IMR-90 (cell line): ENCODE data around the gene CRHBP. TPM values are rescaled to one million over a fixed set of nuclear protein-coding genes. Genes with fewer than 3 reads are reported as not detected.

ENCODE experiments used
- ATAC-seq: fragments of 200-7000 bp; cut with Tn5 transposase; 2 replicates; pipeline ENCODE4 v1.9.1; 2020; ENCODE audit warnings: low read depth, mild to moderate bottlenecking, moderate library complexity
- BruUV-seq: library from RNA; stranded (reverse); fragments of 400-500 nt; replicated peaks from 2 replicates; lab custom pipeline; 2021; lab: Mats Ljungman, UMichigan
- CTCF ChIA-PET: fragments of 300-600 bp; formaldehyde crosslinking; extraction: SDS; loops from one replicate; lab custom pipeline; 2021; ENCODE audit warnings: antibody characterized with exemption; lab: Yijun Ruan, JAX
- POLR2A ChIA-PET: fragments of 300-600 bp; sonication (Branson Sonifier 250); formaldehyde crosslinking; loops from one replicate; lab custom pipeline; 2022; ENCODE audit warnings: antibody characterized with exemption; ENCODE audit not compliant: unreplicated experiment; lab: Charles Lee
- DNase-seq: peaks from one replicate; pipeline ENCODE4 v3.0.0; 2013
- H2AFZ ChIP-seq: replicated peaks from 2 replicates; pipeline ENCODE3; 2013; ENCODE audit warnings: low read length, mild to moderate bottlenecking; ENCODE audit not compliant: poor library complexity
- H2AK5ac ChIP-seq: 2 replicates; pipeline ENCODE4 v1.6.1; 2013; ENCODE audit warnings: low read depth, low read length, inconsistent platforms
- H2AK9ac ChIP-seq: replicated peaks from 2 replicates; pipeline ENCODE3; 2013; ENCODE audit warnings: mild to moderate bottlenecking, low read depth, low read length, moderate library complexity; ENCODE audit not compliant: poor library complexity
- H2BK120ac ChIP-seq: 2 replicates; pipeline ENCODE4 v1.6.1; 2013; ENCODE audit warnings: low read depth, low read length, inconsistent platforms
- H2BK15ac ChIP-seq: 3 replicates; pipeline ENCODE4 v1.6.1; 2013; ENCODE audit warnings: low read depth, low read length, inconsistent platforms
- H2BK20ac ChIP-seq: 2 replicates; pipeline ENCODE4 v1.6.1; 2013; ENCODE audit warnings: low read depth, mild to moderate bottlenecking, inconsistent platforms, low read length, moderate library complexity
- H2BK5ac ChIP-seq: 2 replicates; pipeline ENCODE4 v1.6.1; 2013; ENCODE audit warnings: mild to moderate bottlenecking, low read depth, low read length, inconsistent platforms; ENCODE audit not compliant: poor library complexity, severe bottlenecking
- H3K14ac ChIP-seq: replicated peaks from 2 replicates; pipeline ENCODE4 v1.6.1; 2013; ENCODE audit warnings: low read depth, low read length, inconsistent platforms
- H3K18ac ChIP-seq: 2 replicates; pipeline ENCODE4 v1.6.1; 2013; ENCODE audit warnings: low read depth, low read length, control low read depth
- H3K23ac ChIP-seq: 2 replicates; pipeline ENCODE4 v1.6.1; 2013; ENCODE audit warnings: low read depth, low read length, inconsistent platforms
- H3K27ac ChIP-seq: 2 replicates; pipeline ENCODE4 v1.5.1; 2013; ENCODE audit warnings: mild to moderate bottlenecking, control low read depth, low read length; ENCODE audit not compliant: insufficient read depth
- H3K27me3 ChIP-seq: 2 replicates; pipeline ENCODE4 v1.6.1; 2013; ENCODE audit warnings: low read length; ENCODE audit not compliant: control insufficient read depth, insufficient read depth
- H3K36me3 ChIP-seq: 2 replicates; pipeline ENCODE4 v1.6.1; 2013; ENCODE audit warnings: low read length, mixed read lengths; ENCODE audit not compliant: control insufficient read depth, insufficient read depth
- H3K4ac ChIP-seq: 2 replicates; pipeline ENCODE4 v1.6.1; 2013; ENCODE audit warnings: low read depth, low read length, inconsistent platforms
- H3K4me1 ChIP-seq: 2 replicates; pipeline ENCODE4 v1.6.1; 2013; ENCODE audit warnings: low read length, mixed read lengths; ENCODE audit not compliant: control insufficient read depth, insufficient read depth
- H3K4me2 ChIP-seq: 2 replicates; pipeline ENCODE4 v1.6.1; 2013; ENCODE audit warnings: low read depth, mild to moderate bottlenecking, control low read depth, low read length, moderate library complexity
- H3K4me3 ChIP-seq: 2 replicates; pipeline ENCODE4 v1.5.1; 2013; ENCODE audit warnings: low read depth, mild to moderate bottlenecking, control low read depth, low read length, moderate library complexity; ENCODE audit not compliant: insufficient read depth
- H3K56ac ChIP-seq: 2 replicates; pipeline ENCODE4 v1.6.1; 2013; ENCODE audit warnings: low read length, inconsistent platforms; ENCODE audit not compliant: insufficient read depth; ENCODE audit errors: extremely low read depth
- H3K79me1 ChIP-seq, 2 experiments: 2 replicates each; pipeline ENCODE4 v1.6.1; 2013; ENCODE audit warnings: low read length in 2 of 2, inconsistent platforms in 1 of 2, low read depth in 1 of 2
- H3K9ac ChIP-seq: 2 replicates; pipeline ENCODE4 v1.6.1; 2013; ENCODE audit warnings: low read depth, low read length, control low read depth
- H3K9me1 ChIP-seq: 2 replicates; pipeline ENCODE4 v1.6.1; 2013; ENCODE audit warnings: low read length, inconsistent platforms; ENCODE audit not compliant: insufficient read depth
- H3K9me3 ChIP-seq: 2 replicates; pipeline ENCODE4 v1.6.1; 2013; ENCODE audit warnings: low read length; ENCODE audit not compliant: control insufficient read depth, insufficient read depth
- H4K20me1 ChIP-seq: 2 replicates; pipeline ENCODE4 v1.6.1; 2013; ENCODE audit warnings: low read length, inconsistent platforms; ENCODE audit not compliant: insufficient read depth
- H4K5ac ChIP-seq: 2 replicates; pipeline ENCODE4 v1.6.1; 2013; ENCODE audit warnings: mild to moderate bottlenecking, low read depth, low read length, control low read depth
- H4K8ac ChIP-seq, 2 experiments: 2 replicates each; pipeline ENCODE4 v1.6.1; 2013; ENCODE audit warnings: low read depth in 2 of 2, low read length in 2 of 2, control low read depth in 1 of 2, inconsistent platforms in 1 of 2
- H4K91ac ChIP-seq: 2 replicates; pipeline ENCODE4 v1.6.1; 2013; ENCODE audit warnings: low read depth, low read length, inconsistent platforms; ENCODE audit not compliant: insufficient read depth
- CHD1 ChIP-seq: IDR thresholded peaks from 2 replicates; pipeline ENCODE4 v1.6.1; 2012; ENCODE audit warnings: low read depth, low read length, improper control_type of control experiment
- RCOR1 ChIP-seq: IDR thresholded peaks from 2 replicates; pipeline ENCODE4 v1.6.1; 2012; ENCODE audit warnings: mild to moderate bottlenecking, low read length, improper control_type of control experiment; ENCODE audit not compliant: insufficient replicate concordance
- WGBS, 2 experiments: methylation state at CpG; one replicate each; pipeline versions ENCODE4 v1.1.5 to v1.1.7; 2013; ENCODE audit warnings: missing lambda C conversion rate in 2 of 2; ENCODE audit not compliant: insufficient read length in 1 of 2; ENCODE audit errors: extremely low coverage in 2 of 2; 5-methylcytosine and 5-hydroxymethylcytosine counted together
- dilution Hi-C: fragments of 300-500 bp; cut with HindIII; formaldehyde crosslinking; loops from one replicate; pipeline ENCODE4 v1.14.3; 2018; ENCODE audit warnings: low sequenced_read_pairs; ENCODE audit not compliant: unreplicated experiment
- in situ Hi-C: fragments of 300-500 bp; cut with MboI; formaldehyde crosslinking; loops from 3 replicates; pipeline ENCODE4 v1.14.3; 2019; ENCODE audit warnings: low sequenced_read_pairs, inconsistent platforms, mixed read lengths
- intact Hi-C: fragments of 100-400 bp; cut with micrococcal nuclease; formaldehyde crosslinking; loops from 2 replicates; pipeline ENCODE4 v1.10.0; 2022
- polyA plus RNA-seq, 3 experiments: library from polyadenylated mRNA; depleted of rRNA; stranded (reverse); fragments of >200 nt; gene quantifications; 2 replicates each; pipeline ENCODE4 v1.2.3, GENCODE V29; 2012; ENCODE audit warnings: low replicate concordance in 1 of 3
- total RNA-seq: library from RNA; depleted of rRNA; stranded (reverse); fragments of >200 nt; gene quantifications from 2 replicates; pipeline ENCODE4 v1.2.3, GENCODE V29; 2012
- TF ChIP-seq, protein P1 (sequence below): fragments of 150-350 bp; IDR thresholded peaks from 2 replicates; pipeline ENCODE4 v1.6.1; 2016; ENCODE audit warnings: low read depth, mild to moderate bottlenecking, low read length, moderate library complexity, borderline replicate concordance

Gene CRHBP
- total and polyA plus RNA-seq, 2 of the 4 experiments (the other 2 are of a cell fraction), result 0.09 TPM; not detected in 1

DNA sequence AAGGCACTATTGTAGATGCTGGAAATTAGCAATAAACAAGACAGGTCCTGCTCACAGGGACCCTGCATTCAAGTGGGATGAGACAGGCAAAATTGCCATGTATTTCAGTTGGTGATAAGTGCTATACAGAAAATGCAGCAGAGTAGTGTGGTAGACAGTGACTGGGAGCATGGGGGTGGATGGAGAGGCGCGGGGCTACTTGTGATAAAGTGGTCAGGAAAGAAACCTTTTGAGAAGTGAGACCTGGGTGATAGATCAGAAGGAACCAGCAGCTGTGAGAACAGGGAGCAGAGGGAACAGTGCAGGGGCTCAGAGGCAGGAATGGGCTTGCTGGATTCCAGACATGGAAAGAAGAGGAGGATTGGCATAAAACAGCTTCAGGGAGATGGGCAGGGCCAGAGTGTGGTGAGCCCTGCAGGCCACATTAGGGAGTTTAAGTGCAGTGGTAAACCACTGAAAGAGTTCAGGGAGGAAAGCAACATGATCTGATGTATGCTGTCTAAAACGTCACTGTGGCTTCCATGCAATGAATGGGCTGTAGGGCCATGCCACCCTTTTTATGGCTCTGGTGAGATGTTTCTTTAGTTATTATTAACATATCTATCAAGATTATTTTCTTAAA lies 7.3 kb downstream of the CRHBP start:
- dilution Hi-C loops, result no loop called here
- no peak overlapping the region for H3K23ac ChIP-seq

More for the DNA sequence above, 7.3 kb downstream of the CRHBP start:
- ATAC-seq, result no peak
- Histone ChIP-seq H2AK5ac (no peak overlapping the region), H3K4me2 (no peak overlapping the region), H3K9me1 (no peaks in the 10 kb centered on the region), H3K27ac (no peak overlapping the region), H3K79me1 (no peaks in the 10 kb centered on the region), H4K20me1 (no peaks in the 10 kb centered on the region), H3K9me3 (no peaks in the 10 kb centered on the region), H3K27me3 (peaks cover 15% of the 10 kb centered on the region), H3K9ac (no peak overlapping the region), H4K8ac (no peak overlapping the region), H3K56ac (no peak overlapping the region), H2BK120ac (no peak overlapping the region), H3K4me3 (no peak overlapping the region), H2AFZ (peak overlapping the region; percentile 4), H3K4ac (no peak overlapping the region), H4K5ac (no peak overlapping the region), H2AK9ac (no peak overlapping the region), H2BK20ac (no peak overlapping the region), H3K18ac (no peak overlapping the region), H2BK15ac (no peak overlapping the region), H4K91ac (no peak overlapping the region), H3K14ac (no peak overlapping the region), H3K4me1 (no peaks in the 10 kb centered on the region; the same call in 1 of the 2 replicates), H2BK5ac (no peak overlapping the region), H3K36me3 (no peaks in the 10 kb centered on the region)
- no TSS peak for BruUV-seq
- intact Hi-C loops (no loop called here), in situ Hi-C loops (no loop called here)
- no CpG with 5 or more reads among the region's 3 CpGs for WGBS, 2 experiments
- DNase-seq, result no peak
- POLR2A ChIA-PET, result no interaction called here
- CTCF ChIA-PET, result no interaction called here
- TF ChIP-seq CHD1, result no peak
- TF ChIP-seq, protein P1, sequence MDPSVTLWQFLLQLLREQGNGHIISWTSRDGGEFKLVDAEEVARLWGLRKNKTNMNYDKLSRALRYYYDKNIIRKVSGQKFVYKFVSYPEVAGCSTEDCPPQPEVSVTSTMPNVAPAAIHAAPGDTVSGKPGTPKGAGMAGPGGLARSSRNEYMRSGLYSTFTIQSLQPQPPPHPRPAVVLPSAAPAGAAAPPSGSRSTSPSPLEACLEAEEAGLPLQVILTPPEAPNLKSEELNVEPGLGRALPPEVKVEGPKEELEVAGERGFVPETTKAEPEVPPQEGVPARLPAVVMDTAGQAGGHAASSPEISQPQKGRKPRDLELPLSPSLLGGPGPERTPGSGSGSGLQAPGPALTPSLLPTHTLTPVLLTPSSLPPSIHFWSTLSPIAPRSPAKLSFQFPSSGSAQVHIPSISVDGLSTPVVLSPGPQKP, result no peak
- TF ChIP-seq RCOR1, result no peak
